Glomerular endothelial cell (primary cell): ENCODE data around the gene TMEM163. TPM values are rescaled to one million over a fixed set of nuclear protein-coding genes. Genes with fewer than 3 reads are reported as not detected.

ENCODE experiments used
- DNase-seq: peaks from one replicate; pipeline ENCODE4 v3.0.0-alpha.2; 2011; ENCODE audit warnings: low read depth, low spot score; ENCODE audit errors: extremely low read depth
- total RNA-seq: library from RNA; depleted of rRNA; stranded (reverse); fragments of >200 nt; gene quantifications from 2 replicates; pipeline ENCODE4 v1.2.3, GENCODE V29; 2015

The TMEM163 gene
- total RNA-seq, 1 donor from 2014 or later, result 3.2 TPM

DNA sequence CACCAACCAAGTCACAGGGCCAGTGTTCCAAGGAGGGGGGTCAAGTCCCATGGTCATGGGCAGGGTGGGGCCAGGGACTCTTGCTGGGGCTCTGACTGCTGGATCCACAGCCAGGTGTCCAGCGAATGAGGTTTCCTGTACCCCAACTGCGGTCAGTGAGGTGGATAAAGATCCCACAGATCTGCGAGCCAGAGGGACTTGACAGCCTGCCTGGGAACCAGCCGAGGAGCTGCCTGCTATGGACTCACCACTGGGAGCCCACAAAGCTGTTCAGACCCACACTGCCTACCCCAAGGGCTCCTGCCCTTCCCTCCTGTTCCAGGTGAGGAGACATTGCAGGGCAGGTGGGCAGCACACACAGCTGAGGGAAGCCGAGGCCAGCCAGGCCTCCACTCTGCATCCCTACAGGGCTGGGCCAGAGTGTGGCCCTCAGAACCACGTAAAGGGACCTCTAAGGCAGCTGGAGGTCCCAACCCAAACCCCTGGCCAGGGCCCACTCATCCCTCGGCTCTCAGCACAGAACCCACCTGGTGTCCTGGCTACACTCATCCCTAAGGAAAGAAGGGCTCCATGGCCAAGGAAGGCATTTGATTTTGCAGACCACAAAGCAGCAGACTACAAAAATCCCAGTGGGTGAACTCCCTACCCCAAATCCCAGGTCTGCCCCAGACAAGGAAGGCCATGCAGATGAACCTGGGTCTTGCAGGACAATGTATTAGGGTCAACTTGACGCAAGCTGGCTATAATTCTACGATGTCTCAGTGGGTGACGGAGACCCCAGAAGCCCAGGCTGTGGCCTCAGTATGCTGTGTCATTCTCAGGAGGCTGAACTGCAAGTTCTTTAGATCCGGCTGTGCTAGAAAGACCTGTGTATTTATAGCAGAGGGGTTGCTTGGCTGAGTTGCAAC, 255.8 kb downstream of the TMEM163 start:
- no peak for DNase-seq

DNA sequence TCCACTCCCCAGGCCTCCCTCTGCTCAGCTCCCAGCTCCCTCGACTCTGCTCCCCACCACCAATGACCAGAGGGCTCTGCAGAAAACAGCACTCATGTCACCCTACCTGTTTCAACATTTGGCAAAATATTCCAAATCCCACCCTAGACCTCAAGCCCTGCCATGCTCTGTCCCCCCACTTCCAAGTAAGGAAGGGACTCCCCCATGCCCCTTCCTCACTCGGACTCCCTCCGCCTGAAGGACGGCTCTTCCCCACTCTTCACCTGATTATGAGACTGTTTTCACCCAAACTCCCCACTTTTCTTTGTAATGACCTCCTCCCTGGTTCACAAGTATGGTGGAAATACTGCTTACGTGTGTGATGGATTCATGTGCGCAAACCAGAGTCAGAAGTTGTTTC, 256.5 kb downstream of the TMEM163 start:
- no peak for DNase-seq

GRCh38 chr2:134461511-134461910, 257.3 kb downstream of the TMEM163 start:
- no peak for DNase-seq

DNA sequence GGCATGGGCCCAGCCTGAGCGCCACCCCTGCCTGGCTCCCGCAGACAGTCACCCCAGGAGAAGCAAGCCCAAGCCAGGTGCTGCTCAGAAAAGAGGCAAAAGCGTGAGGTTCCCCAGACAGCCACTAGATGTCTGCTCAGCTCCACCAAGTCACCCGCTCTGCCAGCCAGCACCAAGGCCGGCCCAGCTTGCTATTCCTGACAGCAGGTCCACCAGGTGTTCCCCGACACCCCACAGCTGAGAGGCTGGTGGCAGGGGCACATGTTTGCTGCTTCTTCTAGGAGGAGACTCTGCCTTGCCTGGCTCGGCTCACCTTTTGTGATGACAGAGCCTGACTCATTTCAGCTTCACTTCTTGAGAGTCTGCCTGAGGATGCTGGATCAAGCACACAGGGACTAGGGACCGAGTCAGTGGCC, 258.2 kb downstream of the TMEM163 start:
- DNase-seq, result peak; percentile 34

GRCh38 chr2:134459706-134460406, 258.9 kb downstream of the TMEM163 start:
- DNase-seq, result no peak

DNA sequence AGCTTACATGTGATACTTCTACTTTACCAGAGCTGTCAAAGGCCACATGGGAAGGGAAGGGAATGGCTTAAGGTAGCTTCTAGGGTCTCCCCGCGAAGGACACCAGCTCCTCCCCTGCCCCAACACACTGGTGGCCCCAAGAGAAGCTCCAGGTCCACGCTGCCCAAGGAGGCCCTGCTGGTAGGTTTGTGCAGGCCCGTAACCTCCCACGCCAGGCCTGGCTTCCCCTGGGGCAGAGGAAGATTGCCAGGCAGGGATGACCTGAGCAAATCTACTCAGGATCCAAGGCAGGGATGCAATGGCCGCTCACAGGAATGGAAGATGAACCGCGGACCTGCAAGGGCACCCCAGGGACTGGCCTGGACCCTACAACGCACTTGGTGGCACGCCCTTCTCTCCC, 259.9 kb downstream of the TMEM163 start:
- DNase-seq, result no peak

- no peak for DNase-seq
Observed at GRCh38 chr2:134458473-134458853, 260.3 kb downstream of the TMEM163 start.

GRCh38 chr2:134457765-134458472, 260.9 kb downstream of the TMEM163 start:
- no peak for DNase-seq

DNA sequence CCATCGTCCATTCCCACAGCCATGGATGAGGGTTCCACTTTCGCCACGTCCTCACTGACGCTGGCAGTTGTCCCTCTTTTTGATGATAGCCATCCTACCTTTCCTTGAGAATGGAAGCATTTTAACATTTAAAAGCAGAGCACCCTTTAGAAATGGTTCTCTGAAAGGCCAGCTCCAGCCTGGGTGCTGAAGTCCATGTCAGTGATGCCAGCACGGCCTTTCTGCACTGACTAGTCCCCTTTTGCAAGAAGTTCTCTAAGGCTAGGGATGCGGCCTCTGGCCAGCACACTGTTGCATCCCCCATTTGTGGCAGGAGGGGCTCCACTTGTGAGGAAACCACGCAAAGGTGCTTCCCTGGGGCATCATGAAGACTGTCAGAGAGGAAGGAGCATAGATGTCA, 261.4 kb downstream of the TMEM163 start:
- no peak for DNase-seq

- no peak for DNase-seq
Observed at GRCh38 chr2:134455426-134455825, 263.4 kb downstream of the TMEM163 start.

DNA sequence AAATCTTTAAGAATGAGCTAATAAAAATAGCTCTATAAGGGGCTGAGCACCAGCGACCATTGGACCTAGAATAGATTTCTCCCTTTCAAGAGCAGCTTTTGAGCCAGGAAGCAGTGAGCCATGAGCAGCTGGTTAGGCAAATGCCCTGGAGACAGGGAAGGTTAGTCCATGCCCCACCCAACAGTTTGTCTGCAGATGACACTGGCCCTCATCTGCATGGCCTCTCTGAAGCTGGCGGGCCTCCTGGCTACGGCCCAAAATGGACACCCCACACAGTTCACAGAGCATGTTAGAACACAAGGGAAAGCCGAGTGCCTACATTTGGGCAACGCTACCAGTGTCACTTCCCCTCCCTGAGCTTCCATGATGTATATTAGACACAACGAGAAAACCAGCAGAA, 263.9 kb downstream of the TMEM163 start:
- DNase-seq, result no peak

DNA sequence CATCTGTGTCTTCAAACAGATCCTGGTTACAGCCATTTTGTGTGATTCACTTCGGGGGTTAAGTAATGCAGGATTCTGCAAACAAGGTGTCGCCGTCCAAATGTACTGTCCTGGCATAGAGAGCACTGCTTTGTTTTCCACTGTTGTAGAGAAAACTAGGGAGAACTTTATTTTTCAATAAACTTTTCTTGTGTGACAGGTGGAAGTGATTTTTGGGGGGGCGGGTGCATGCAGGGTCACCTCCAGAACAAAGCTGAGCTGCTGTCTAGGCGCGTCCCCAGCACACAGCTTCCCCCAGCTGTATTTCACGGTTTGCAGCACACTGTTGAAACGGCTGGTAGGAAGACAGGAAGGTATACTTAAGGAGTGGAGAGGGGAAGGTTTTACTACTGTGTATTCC, 264.4 kb downstream of the TMEM163 start:
- DNase-seq, result no peak

DNA sequence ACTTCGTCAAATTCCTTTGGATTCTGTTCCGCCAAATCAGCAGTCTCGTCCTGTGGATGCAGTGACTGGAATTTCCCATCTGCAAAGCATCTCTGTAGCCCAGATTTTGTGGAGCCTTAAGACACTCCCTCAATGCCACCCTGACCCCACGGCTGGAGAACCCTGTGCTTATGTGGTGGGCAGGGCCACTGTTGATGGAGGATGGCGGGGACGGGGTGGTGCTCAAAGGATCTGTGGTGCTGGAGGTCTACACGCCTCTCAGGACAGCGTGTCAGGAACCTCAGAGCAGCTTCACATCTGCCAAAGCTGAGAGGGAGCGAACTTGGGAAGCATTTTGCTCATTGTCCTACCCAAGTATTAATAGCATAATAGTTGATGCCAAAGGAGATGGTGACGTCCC, 264.8 kb downstream of the TMEM163 start:
- no peak for DNase-seq

GRCh38 chr2:134453476-134453875, 265.3 kb downstream of the TMEM163 start:
- no peak for DNase-seq

DNA sequence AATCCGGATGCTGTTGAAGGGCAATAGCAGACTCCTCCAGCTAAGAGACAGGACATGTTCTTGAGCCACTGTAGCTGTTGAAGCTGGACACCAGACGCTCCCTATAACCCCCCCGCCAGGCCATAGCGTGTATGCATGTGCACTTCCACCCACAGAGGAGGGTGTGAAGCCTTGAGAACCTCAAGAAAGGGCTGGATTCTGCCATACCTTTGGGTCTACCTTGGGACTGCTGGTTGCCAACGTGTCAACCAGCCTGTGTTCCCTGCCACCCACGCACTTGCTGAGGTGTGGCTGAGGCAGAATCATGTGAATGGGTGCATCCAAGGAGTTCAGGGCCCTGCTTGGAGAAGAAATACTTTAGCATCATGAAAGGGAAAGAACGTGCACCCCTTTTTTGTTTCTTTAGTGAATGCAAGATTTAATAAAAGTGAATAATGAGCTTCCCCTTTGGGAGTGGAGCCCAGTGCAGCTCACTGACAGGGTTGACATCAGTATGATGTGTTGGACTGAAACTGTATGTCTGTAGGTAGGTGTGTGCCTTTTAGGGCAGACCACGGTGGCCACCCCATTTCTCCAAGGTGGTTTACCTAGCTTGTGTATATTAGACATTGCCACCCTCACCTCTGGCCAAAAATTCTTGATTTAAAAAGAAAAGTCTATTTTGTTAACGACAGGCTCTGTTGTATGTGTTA, 266.6 kb downstream of the TMEM163 start:
- DNase-seq, result no peak

- no peak for DNase-seq
Observed at GRCh38 chr2:134451347-134451630, 267.5 kb downstream of the TMEM163 start.

- no peak for DNase-seq
Observed at GRCh38 chr2:134449751-134450513, 268.9 kb downstream of the TMEM163 start.

GRCh38 chr2:134449157-134449556, 269.6 kb downstream of the TMEM163 start:
- DNase-seq, result no peak

DNA sequence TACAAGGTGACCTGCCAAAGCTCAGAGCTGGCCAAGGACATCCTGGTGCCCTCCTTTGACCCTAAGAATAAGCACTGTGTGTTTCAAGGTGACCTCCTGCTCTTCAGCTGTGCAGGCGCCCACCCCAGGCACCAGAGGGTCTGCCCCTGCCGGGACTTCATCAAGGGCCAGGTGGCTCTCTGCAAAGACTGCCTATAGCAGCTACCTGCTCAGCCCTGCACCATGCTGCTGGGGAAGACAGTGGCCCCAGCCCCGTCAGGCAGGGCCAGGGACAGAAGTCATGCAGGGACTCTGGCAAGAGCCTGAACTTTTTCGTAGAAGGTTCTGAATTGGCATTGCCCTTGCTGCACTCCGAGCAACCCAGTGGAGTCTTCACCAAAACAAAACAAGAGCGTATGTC, 270.1 kb downstream of the TMEM163 start:
- DNase-seq, result no peak

- DNase-seq, result no peak
Observed at GRCh38 chr2:134447669-134448068, 271.1 kb downstream of the TMEM163 start.
